GM18502 (cell line): ENCODE data around the gene ZNF700.
A peak's percentile ranks its signal among the peaks of the same experiment; 100 is the strongest.
"Not testable (repeated sequence)": the region's sequence is repeated elsewhere in the genome, so short reads cannot be mapped to it uniquely, and the experiment has no call there.

Experiments
- ATAC-seq: cut with Tn5 transposase; IDR thresholded peaks from one replicate; pipeline ENCODE4 v1.9.1; 2021; ENCODE audit warnings: mild to moderate bottlenecking; ENCODE audit not compliant: unreplicated experiment, poor library complexity

Gene ZNF700

DNA sequence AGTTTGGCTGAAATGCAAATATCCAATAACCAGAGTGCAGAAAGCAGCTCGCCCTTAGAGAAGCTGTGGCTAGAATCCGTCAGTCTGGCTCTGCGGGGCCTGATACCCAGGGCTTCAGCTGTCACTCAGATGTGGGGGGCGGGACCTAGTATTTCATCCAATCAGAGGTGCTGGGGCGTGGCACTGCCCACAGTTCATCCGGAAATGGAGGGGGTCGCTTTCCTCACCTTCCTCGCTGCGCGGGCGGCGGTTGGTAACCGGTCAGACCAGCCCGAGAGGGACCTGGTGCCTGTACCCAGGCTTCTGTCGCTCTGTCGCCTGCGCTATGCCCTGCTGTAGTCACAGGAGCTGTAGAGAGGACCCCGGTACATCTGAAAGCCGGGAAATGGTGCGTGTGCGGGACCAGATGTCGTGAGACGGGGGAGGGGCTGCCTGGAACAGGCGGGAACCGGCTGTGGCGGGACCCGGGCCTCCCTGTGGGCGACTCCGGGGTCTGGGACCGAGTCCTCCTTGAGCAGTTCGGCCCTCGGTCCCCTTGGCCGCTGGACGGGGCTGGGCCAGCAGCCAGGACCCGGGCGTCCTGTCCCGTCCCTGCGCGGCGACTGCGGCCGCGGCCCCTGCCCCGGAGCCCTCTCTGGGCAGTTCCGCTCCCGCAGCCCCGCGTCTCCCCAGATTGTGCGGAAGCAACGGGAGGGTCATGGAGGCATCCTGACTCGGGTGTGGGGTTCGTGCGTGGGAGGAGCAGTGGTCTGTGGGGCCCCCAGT lies at the start of gene ZNF700:
ZNF700 (plus strand) TSS at position 222 of the 765 bp plus-strand sequence; CDS start at position 326, 104 bp downstream.
- ATAC-seq, result peak; percentile 89

- not testable (repeated sequence) for ATAC-seq
Measured at GRCh38 chr19:11879687-11880266, 45.1 kb upstream of the ZNF700 start.

- ATAC-seq, result no peak
Measured at GRCh38 chr19:11880598-11880997, 44.3 kb upstream of the ZNF700 start.

- ATAC-seq, result no peak
Measured at GRCh38 chr19:11881151-11881800, 43.6 kb upstream of the ZNF700 start.

GRCh38 chr19:11882606-11883005 lies 42.3 kb upstream of the ZNF700 start:
- no peak for ATAC-seq

- ATAC-seq, result no peak
Measured at GRCh38 chr19:11887234-11887610, 37.7 kb upstream of the ZNF700 start.

DNA sequence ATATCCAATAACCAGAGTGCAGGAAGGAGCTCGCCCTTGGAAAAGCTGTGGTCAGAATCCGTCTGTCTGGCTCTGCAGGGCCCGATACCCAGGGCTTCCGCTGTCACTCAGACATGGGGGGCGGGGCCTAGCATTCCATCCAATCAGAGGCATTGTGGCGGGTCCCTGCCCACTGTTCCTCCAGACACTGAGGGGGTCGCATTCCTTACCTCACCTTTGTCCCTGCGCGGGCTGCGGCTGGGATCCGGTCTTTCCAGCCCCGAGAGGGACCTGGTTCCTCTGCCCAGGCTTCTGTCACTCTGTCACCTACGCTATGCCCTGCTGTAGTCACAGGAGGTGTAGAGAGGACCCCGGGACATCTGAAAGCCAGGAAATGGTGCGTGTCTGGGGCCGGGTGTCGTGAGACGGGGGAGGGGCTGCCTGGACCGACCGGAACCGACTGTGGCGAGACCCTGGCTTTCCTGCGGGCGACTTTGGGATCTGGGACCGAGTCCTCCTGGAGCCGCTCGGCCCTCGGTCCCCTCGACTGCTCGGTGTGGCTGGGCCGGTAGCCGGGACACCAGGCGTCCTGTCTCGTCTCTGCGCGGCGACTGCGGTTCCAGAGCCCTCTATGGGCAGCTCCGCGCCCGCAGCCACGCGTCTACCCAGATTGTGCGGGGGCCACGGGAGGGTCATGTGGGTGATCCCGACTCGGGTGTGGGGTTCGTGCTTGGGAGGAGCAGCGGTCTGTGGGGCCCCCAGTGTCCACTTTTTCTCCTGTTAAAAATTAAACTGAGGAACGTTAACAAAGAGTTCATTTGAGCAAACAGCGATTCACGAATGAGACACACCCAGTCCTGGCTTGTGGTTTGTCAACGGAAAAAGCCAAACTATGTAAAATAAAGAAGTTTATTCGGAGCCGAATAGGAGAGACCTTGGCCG lies 37.0 kb upstream of the ZNF700 start, which contains the start of gene ZNF69:
ZNF69 (plus strand) TSS at position 172 of the 921 bp plus-strand sequence; CDS start at position 314, 142 bp downstream.
- peak; percentile 40 for ATAC-seq

- ATAC-seq, result not testable (repeated sequence)
Measured at GRCh38 chr19:11889901-11890300, 35.0 kb upstream of the ZNF700 start.

DNA sequence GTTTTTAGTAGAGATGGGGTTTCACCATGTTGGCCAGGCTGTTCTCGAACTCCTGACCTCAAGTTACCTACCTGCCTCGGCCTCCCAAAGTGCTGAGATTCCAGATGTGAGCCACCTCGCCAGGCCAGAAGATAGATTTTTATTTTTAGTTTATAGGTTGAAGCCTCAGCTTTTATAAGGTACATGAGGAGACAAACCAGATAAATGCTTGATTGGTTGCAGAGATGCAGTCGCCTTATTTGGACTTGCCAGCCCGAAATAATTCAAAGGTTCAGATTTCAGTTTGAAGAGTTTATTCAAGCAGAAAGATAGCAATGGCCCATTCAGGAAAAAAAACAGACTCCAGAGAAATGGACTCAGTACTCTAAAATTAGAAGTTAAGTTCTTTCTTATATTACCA lies 34.3 kb upstream of the ZNF700 start:
- ATAC-seq, result no peak

DNA sequence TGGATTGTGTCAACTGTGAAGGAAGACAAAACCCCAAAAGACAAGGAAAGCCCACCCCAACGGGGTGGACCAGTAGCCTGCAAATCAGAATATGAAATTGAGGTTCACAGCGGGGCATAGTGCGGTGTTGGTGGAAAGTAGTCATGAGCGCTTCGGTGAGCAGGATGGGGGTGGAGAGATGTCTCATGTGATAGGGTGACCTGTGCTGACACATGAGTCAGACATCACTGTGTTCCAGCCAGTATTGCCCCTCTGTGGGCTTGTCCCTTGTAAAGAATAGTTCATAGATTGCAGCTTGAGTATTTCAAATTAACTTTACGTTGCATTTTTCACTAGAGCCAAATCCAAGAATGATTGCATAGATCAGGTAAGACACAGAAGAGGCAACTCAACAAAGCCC lies 30.1 kb upstream of the ZNF700 start:
- no peak for ATAC-seq

GRCh38 chr19:11902228-11902627 lies 22.7 kb upstream of the ZNF700 start:
- no peak for ATAC-seq

GRCh38 chr19:11905928-11906327 lies 19.0 kb upstream of the ZNF700 start:
- no peak for ATAC-seq

- not testable (repeated sequence) for ATAC-seq
Measured at GRCh38 chr19:11911937-11912336, 13.0 kb upstream of the ZNF700 start.

GRCh38 chr19:11914417-11915051 lies 10.4 kb upstream of the ZNF700 start:
- not testable (repeated sequence) for ATAC-seq

GRCh38 chr19:11921852-11922495 lies 2.9 kb upstream of the ZNF700 start:
- ATAC-seq, result no peak

DNA sequence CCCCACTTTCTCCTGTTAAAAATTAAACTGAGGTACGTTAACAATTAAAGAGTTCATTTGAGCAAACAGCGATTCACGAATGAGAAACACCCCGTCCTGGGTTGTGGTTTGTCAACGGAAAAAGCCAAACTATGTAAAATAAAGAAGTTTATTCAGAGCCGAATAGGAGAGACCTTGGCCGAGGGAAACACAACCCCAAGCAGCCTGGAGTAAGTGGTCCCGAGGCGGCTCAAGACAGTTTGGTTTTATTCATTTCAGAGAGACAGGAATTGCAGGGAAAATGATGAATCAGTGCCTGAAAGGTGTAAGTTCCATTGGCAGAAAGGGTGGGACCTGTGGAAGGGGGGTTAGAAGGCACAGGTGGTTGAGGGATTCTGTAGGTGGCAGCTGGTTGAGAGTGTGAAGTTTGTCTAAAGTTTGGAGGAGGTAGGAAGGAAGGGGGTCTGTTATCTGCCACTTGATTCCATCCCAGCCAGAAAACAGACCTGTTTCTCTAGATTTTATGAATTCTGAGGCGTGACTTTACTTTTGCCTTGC lies 812 bp downstream of the ZNF700 start:
- not testable (repeated sequence) for ATAC-seq

- no peak for ATAC-seq
Measured at GRCh38 chr19:11927227-11927626, 2.3 kb downstream of the ZNF700 start.

- no peak for ATAC-seq
Measured at GRCh38 chr19:11931051-11931450, 6.1 kb downstream of the ZNF700 start.

GRCh38 chr19:11931513-11931912 lies 6.6 kb downstream of the ZNF700 start:
- no peak for ATAC-seq
